Prostate gland (tissue), 2 donors: Measurements from ENCODE around the gene WRNIP1.

Experiments
- CTCF ChIP-seq, 4 experiments: fragments of 200-600 bp in 2 of 4; fragments of 450-650 bp in 2 of 4; sonication (generic) in 2 of 4; IDR thresholded peaks; 1 replicate in 3 of 4; 2 replicates in 1 of 4; pipeline ENCODE4 v1.5.1; 2016 to 2019; ENCODE audit warnings: antibody characterized with exemption in 4 of 4, mild to moderate bottlenecking in 2 of 4, moderate library complexity in 2 of 4
- POLR2A ChIP-seq: fragments of 450-650 bp; IDR thresholded peaks from one replicate; pipeline ENCODE4 v1.6.1; 2016; ENCODE audit warnings: antibody characterized with exemption, mild to moderate bottlenecking

GRCh38 chr6:2754911-2755310, 10.3 kb upstream of the WRNIP1 start:
- TF ChIP-seq CTCF (IDR thresholded peaks at IDR 0.05) (no peak), POLR2A (no peak)
